ENCODE data around the gene AZU1.

AZU1 gene

DNA sequence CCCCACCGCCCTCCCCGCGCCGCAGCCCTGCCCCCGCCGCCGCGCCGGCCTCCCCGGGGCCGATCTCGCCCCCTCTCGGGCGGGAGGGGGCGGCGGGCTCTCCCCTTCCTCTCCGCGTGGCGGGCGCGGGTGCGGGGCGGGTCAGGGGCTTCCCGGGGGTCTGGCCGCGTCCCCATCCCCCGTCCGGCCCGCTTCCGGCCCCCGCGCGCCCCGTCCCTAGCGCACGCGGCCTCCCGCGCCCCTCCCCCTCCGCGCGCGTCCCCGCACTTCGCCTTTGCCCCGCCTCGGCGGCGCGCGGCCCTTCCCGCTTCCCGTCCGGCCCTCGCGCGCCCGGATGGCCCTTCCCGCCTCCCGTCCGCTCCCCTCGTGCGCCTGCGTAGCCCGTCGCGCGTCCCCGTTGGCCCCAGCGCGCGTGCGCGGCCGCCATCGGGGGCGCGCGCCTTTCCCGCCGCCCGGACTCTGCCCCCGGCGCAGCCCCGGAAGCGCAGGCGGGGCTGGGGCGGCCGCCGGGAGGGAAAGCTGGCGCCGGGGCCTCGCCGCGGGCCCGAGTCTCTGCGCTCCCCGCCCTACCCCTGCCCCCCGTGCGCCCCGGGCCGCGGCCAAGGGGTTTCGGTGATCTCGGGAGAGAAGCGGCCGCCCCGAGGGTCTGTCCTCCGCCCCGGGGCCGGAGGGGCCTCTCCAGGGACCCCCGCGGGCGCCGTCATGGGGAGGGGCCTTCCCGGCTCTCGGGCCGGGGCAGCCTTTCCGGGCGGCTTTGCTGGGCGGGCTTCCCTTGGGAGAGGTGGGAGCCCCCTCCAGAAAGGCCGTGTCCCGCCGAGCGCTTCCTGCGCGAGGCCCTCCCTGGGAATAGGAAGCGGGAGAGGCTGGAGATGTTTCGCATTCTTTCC is 29.9 kb upstream of the AZU1 start:
- DNase-seq = peak; percentile 96

DNA sequence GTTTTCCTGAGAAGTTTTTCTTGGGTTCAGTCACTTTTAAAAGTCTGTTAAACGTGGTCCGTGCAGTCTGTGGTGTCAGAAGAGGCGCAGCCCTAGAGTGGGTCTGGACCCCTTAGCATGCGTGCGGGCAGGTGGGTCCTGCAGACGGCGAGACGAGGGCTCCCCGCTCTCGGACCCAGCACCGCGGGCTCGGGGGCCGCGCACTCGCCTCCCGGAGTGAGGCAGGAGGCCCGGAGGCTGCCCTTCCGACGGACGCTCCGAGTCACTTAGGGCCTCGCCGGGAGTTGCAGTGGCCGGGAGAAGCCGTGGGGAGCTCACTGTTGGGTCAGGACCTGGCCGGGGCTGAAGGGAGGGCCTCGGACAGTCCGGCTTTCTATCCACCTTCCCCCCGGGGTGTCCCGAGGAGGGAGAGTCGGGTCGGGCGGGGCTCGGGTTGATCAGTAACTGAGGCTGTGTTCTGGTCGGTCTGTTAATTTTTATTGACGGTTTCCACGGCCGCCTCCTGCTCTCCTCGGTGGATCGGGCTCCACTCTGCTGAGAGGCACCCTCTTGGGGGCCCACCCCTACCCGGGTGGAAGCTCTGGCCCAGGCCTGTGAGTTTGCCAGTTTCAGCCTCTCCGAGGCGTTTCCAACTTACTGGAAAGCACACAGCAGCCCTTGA is 29.1 kb upstream of the AZU1 start:
- no peak for DNase-seq

DNA sequence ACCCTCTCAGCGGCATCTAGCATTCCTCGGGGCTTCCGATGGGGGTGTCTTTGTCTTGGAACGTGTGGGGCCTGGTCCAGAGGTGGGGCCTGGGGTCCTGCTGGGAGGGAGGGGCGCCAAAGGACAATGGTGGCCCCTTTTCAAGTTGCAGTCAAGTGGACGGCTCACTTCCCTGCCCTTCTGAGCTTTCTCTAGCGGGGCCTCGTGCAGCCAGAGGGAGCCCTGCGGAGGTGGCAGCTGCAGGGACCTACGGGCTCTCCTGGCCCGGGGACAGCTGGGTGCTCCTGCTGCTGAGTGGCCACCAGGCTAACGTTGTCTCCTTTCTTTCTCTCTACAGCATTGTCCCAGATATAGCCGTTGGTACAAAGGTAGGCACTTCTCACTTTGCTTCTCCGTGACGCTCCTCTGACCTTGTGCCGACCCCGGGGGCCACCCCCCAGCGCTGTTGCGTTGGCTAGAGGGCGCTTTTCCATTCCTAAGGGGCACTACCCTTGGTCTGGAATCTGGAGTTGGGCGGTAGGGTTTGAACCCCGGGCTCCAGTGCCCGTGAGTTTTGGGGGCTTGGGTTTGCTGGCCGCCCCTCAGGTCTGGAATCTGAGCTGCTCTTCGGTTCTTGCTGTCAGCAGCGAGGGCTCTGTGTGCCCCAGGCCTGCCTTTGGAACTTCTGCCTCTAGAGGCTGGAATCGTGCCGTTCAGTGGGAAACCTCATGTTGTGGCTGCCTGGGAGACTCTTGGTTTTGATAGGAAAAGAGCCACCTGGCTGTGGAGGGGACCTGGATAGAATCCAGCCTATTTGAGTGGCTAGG is 28.4 kb upstream of the AZU1 start:
- DNase-seq = peak; percentile 69

DNA sequence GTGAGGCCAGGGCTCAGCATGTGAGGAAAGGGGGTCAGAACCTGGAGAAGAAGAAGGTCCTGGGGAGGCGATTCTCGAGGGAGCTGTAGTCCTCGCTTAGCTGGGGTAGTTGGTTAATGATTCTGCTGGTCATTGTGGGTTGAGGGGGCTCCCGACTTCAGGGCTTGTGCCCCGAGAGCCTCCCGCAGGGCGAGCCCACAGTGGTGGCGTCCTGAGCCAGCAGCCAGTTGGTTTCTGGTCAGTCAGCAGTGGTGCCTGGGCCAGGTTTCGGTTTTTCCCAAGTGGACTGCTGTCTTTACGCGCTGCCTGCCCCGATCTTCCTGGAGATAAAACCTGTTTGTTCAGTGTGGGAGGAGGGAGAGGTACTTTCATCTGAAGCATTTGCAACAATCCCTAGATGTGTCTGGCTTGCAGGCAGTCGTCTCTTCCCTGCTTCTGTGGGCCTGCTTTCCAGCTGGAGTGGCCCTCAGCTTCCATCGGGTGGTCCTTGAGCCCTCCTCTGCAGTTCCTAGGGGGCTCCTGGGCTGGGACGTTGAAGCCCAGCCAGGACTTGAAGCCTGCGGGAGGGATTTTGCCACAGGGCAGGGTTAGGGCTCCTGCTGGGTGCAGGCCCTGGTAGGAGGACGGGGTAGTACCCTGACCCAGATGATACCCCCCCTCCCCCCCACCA is 27.1 kb upstream of the AZU1 start:
- DNase-seq = no peak

DNA sequence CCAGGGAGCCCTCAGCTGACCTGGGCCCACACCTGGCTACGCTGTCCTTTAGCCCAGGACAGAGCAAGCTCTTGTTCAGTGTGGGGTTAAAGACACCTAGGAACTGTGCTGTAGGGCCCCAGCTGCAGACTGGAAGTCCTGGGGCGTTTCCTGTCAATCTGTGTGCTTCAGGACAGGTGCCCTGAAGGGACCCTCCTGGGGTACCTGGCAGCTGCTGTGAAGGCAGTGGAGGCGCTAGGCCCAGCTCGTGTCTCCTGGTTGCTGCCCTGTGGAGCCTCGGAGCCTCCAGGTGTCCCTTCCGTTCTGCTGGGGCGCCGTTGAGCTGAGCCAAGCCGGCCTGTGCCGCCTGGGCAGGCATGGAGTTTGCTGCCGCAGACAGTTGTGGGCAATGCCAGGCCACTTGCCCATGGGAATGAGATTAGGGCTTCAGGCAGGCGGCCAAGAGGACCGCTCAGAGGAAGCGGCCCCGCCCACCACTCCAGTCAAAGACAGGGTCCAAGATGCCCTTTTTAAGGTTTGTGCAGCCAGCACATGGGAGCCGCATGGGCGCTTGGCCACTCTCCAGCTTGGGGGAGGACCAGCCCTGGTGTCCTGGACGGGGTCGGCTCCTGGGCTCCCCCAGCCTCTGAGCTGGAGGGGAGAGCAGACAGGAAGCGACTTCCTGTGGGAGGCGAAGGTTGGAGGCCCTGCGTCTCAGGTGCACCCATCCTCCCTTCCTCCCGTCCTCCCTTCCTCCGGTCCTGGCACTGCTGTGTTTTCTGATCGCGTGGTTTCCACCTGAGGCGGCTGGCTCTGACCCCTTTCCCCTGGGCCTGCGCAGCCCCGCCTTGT is 26.4 kb upstream of the AZU1 start:
- no peak for DNase-seq

DNA sequence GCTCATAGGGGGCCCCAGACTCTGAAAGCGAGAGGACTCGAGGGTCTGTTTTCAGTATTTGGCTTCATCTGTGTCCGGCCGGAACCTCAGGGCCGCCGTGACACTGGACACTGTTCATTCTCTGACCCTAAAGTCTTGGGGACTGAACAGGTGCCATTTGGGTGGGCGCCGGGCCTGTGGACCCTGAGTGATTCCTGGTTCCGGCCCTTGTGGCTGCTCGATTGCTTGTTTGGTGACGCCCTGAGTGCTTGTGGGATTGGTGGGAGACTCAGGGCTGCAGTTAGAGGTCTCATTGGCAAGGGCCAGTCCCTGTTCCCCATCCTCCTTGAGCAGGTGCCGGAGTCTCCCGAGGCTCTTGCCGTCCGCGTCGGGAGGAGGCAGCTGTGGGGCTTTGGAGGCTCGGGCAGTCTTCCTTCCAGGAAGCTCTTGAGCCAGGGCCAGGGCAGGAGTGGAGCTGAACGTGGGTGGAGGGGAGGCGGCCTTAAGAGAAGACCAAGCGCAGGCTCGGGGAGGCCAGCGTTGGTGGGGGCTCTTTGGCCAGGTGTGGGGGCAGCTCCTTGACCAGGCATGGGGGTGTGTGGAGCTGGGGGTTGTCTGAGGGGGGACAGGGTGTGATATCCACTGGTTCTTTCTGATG is 25.7 kb upstream of the AZU1 start:
- DNase-seq = no peak

DNA sequence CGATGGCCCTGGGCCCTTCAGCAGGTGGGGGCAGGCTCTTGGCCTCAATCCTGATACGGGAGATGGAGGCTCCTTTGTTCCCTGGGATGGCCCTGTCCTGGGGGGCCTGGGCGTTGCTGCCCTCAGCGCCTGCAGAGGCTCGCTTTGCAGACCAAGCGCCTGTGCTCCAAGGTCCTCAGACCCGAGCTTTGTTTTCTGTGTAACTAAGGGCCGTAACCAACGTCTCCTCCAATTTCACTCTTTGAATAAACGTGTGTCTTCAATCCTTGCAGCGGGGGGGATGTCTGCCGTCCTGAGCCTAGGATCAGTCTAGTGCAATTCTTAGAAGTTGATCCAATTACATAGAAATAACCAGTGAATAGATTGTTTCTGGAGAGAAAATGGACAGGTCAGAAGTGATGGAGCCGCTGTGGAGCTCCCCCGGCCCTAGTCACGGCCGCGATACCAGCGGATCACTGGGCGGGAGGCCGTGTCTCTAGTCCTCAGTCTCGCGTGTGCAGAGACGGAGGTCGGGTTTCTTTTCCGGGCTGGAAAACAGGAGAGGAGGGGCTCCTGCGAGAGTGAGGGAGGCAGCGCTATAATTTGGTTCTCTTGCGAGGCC is 25.0 kb upstream of the AZU1 start:
- DNase-seq = peak; percentile 51

DNA sequence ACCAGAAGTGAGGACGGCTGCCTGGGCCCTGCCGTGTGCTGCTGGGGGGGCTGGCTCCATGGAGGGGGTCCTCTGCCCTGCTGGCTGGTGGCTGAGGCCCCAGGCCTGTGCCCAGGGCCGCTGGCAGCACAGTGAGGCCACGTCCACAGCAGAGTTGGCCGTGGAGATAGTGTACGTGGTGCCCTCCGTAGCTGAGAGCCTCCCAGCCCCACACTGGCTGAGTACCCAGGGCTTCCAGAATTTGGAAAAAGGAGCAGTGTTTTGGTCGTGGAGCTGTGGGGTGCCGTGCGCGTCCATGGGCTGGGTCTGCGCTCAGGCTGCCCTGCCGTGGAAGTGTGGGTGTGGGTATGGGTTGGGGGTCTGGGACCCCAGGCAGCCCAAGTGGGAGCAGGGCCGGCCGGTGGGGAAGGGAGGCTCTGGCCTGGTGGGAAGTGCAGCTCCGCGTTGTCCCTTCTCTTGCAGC is 24.5 kb upstream of the AZU1 start:
- DNase-seq = no peak

DNA sequence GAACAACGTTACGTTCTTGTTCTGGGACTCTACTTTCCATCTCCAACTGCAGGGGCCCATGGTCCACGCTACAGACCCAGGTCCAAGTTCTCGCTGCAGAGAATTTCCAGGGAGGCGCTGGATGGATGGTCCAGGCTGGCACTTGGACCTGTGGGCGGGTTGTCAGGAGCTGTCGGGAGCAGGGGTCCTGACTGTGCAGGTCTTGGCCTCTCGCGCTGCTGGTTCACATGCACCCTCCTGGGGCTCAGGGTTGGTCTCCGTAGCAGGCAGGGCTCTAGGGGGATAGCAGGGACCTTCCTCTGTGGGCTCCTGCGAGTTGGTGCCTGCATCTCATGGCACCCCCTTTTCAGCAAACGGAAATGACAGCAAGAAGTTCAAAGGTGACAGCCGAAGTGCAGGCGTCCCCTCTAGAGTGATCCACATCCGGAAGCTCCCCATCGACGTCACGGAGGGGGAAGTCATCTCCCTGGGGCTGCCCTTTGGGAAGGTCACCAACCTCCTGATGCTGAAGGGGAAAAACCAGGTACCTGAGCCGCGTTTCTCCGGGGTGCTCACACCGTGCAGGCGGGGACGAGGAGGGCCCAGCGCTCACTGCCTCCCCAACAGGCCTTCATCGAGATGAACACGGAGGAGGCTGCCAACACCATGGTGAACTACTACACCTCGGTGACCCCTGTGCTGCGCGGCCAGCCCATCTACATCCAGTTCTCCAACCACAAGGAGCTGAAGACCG is 23.8 kb upstream of the AZU1 start:
- no peak for DNase-seq

DNA sequence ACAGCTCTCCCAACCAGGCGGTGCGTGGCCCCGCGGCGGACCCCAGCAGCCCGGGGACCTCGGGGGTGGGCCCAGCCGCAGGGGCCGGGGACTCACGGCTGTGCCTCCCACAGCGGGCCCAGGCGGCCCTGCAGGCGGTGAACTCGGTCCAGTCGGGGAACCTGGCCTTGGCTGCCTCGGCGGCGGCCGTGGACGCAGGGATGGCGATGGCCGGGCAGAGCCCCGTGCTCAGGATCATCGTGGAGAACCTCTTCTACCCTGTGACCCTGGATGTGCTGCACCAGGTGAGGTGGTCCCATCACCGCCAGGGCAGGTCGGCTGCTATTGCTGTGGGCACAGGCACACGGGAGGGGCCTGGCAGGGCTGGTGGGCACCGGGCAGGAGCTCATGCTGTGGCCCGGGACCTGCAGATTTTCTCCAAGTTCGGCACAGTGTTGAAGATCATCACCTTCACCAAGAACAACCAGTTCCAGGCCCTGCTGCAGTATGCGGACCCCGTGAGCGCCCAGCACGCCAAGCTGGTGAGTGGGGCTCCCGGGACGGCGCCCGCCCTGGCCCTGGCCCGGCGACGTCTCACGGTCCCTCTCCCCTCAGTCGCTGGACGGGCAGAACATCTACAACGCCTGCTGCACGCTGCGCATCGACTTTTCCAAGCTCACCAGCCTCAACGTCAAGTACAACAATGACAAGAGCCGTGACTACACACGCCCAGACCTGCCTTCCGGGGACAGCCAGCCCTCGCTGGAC is 23.0 kb upstream of the AZU1 start:
- DNase-seq = no peak

DNA sequence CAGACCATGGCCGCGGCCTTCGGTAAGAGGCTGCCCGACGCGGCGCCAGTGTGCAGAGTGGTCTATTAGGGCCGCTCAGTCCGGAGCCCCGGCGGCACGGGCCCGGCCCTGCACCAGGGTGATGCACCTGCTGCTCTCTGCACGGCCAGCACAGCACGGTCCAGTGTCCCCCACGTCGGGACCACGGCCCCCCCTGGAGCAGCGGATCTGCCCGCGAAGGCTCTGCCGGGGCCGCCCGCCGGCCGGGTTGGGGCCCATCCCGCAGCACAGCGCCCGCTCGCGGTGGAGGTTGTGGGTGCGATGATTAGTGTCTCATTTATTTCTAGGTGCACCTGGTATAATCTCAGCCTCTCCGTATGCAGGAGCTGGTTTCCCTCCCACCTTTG is 22.5 kb upstream of the AZU1 start:
- no peak for DNase-seq

DNA sequence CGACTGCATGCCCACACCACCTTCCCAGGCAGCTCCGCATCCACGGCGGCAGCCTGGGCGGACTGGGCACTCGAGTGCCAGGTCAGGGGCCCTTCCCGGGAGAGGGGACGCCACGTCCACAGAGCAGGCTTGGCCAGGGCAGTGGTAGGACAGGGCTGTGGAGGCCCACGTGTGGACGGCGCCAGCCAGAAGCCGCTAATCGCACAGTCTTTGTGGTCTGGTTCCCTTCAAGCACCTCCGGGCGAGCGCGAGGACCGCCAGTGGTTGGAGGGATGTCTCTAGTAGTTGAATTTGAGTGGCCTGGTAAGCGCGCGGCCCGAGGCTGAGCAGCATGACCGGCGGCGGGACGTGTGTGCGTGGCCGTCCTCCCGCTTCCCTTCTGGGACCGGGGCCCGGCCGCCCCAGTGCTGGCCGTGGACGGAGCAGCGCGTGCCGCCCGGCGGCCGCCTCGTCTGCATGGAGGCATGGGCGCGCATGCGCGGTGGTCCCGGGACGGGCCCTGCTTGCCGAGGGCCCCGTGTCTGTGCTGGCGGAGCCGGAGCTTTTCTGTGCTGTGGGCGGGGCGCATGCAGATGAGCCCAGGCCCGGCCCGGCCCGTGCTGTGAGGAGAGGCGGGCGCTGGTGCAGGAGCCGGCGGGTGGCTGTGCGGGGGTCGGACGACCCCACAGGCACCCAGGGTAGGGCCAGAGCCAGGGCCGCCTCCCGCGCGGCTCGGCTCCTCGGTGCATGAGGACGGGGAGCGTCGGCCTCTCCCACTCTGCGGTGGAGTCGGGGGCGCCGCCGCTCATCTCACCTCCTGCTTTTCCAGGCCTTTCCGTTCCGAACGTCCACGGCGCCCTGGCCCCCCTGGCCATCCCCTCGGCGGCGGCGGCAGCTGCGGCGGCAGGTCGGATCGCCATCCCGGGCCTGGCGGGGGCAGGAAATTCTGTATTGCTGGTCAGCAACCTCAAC is 21.8 kb upstream of the AZU1 start:
- no peak for DNase-seq

DNA sequence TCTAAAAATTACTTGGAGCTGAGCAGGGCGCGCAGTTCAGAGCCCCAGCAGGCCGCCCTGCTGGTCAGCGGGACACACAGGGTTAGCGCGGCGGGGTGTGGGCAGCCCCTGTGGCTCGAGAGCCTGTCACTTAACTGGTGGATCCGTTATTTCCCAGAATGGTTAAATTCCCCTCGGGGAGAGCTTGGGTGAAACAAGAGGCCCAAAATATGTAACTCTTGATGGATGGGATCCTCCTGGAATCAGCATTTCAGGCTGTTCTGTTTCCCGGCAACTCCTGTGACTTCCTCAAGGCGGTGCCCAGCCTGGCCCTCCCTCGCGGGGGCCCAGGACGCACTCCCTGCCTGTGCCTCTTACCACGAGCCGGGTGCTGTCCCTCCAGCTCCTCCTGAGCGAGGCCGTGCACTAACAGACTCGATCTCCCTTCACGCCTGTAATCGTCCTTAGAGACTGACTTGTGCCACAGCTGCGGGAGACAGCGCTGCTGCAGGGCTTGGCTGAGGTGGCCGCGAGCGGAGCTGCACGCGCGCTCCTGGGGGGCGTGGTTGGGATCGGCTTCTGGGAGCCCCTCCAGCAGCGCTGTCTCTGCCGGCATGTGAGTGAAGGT is 20.7 kb upstream of the AZU1 start:
- no peak for DNase-seq

DNA sequence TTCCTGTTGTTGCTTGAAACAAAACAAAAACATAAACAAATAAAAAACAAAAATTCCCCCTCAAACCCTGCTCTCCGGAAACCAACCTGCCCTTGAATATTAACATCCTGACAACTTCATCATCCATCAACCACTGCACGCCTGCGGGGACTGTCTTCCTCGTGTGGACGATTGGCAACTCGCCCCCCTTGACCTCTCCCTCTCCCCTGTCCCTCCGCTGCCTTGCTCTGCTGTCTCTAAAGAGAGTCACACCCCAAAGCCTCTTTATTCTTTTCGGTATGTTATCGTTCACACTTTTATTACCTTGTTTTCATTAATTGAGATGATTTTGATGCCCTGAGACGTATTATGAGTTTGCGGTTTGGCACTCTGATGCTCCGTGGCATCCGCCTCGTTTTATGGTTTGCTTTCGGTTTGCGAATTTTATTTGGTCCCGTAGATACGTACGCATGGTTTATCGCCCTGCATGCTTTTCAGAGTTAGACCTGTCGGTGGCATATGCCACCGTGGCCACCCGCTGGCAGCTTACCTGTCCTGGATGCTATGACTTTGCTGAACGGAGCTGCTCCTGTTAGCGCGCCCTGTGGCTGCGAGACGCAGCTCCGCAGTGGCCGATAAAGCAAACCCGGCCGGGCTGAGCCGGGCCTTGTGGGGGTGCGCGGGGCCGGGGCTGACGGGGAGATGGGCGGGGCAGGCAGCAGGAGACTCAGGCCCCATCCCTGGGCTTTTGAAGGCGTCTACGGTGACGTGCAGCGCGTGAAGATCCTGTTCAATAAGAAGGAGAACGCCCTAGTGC is 19.8 kb upstream of the AZU1 start:
- no peak for DNase-seq

DNA sequence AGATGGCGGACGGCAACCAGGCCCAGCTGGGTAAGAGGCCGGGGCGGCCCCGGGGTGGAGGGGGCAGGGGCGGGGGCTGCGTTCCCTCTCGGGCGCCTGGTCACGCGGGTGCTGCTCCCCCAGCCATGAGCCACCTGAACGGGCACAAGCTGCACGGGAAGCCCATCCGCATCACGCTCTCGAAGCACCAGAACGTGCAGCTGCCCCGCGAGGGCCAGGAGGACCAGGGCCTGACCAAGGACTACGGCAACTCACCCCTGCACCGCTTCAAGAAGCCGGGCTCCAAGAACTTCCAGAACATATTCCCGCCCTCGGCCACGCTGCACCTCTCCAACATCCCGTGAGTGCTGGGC is 19.2 kb upstream of the AZU1 start:
- DNase-seq = no peak

DNA sequence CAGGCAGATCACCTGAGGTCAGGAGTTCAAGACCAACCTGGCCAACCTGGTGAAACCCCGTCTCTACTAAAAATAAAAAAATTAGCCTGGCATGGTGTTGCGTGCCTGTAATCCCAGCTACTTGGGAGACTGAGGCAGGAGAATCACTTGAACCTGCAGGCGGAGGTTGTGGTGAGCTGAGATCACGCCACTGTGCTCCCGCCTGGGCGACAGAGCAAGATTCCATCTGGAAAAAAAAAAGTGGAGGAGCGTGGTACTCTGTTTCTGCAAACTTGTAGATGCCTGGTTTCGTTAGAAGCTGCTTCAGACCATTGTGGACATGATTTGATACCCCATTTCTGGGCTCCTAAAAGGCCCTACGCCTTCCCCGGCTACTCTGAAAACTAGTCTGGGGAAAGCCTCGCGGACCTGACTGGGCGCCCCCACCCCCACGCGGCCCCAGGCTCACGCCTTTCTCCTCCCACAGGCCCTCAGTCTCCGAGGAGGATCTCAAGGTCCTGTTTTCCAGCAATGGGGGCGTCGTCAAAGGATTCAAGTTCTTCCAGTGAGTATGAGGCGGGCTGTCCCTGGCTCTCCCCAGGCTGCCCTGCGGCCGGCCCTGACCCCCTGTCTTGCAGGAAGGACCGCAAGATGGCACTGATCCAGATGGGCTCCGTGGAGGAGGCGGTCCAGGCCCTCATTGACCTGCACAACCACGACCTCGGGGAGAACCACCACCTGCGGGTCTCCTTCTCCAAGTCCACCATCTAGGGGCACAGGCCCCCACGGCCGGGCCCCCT is 17.4 kb upstream of the AZU1 start:
- no peak for DNase-seq
